HG03575 (cell line): ENCODE measurements around the gene GABBR1.
A peak's percentile ranks its signal among the peaks of the same experiment; 100 is the strongest.

Experiments
- ATAC-seq: cut with Tn5 transposase; IDR thresholded peaks from one replicate; pipeline ENCODE4 v1.9.1; 2021; ENCODE audit not compliant: unreplicated experiment, insufficient number of reproducible peaks, low FRiP score; ENCODE audit errors: extremely low read depth

GABBR1 gene

DNA sequence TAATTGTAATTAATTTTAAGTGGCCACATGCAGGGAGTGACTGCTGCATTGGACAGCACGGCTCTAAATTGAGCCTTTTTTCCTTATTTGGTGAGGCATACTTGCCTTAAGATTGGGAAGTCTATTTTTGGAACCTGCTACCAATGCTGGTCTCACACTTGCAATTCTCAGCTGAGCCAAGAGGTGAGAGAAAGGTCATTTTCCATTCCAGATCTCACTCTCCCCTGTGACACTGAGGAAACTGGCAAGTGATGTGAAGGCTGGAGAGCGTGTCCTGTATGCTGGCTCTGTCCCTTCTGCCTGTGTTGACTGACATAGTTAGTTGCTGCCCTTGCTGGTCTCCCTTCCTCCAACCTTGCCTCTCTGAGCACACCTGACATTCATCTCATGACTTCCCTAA is 23.2 kb upstream of the GABBR1 start:
- no peak for ATAC-seq

DNA sequence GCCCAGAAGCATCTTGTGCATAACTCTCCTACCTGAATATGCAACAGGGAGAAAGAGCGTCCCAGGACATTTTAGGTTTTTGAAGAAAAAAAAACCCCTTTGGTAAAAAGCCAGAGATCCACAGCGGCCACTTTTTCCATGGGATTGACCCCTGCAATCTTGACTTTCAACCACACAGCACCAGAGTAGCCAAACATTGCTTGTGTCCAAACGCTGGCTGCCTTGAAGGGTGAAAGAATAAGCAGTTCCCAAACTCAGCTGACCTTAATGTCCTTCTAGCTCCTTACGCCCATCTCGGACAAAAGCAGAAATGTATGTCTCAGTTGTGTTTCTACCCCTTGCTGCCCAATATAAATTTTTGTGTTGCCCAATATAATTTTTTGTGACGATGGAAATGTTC is 22.7 kb upstream of the GABBR1 start:
- ATAC-seq: no peak

DNA sequence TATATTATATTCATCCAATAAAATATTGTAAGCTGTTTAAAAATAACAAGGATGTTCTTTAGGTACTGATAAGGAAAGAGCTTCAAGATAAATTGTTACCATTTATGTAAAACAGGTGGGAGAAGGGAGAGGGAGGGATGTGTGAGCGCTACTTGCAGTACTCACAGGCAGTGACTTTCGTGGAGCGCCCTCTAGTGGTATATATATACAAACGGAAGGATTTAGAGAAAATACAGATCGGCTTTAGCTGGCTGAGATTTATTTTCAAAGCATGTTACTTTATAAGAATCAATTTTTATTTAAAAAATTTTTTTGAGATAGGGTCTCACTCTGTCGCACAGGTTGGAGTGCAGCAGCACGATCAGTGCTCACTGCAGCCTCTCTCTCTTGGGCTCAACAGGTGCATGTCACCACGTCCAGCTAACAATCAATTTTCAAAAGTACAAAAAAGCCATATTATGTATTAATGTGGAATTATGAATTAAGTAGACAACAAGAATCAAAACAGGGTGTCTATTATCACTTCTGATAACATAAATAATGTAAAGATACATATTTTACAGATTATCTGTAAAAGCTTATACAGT is 20.6 kb upstream of the GABBR1 start:
- no peak for ATAC-seq

DNA sequence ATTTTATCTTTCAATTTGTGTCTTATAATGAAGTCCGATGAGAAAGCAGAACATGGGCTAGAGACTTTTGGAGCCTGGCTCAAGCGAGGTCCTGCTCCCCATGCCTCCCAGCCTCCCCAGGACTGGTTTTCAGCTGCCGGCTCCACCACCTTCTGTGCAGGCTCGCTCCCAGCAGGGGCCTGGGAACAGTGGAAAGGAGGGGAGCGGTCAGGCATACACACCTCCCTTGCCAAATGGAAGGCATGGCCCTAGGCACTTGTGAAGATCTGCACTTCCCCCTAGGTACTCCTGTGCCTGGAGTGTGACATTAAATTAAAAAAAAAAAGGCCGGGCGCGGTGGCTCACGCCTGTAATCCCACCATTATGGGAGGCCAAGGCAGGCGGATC is 19.2 kb upstream of the GABBR1 start:
- ATAC-seq: no peak

DNA sequence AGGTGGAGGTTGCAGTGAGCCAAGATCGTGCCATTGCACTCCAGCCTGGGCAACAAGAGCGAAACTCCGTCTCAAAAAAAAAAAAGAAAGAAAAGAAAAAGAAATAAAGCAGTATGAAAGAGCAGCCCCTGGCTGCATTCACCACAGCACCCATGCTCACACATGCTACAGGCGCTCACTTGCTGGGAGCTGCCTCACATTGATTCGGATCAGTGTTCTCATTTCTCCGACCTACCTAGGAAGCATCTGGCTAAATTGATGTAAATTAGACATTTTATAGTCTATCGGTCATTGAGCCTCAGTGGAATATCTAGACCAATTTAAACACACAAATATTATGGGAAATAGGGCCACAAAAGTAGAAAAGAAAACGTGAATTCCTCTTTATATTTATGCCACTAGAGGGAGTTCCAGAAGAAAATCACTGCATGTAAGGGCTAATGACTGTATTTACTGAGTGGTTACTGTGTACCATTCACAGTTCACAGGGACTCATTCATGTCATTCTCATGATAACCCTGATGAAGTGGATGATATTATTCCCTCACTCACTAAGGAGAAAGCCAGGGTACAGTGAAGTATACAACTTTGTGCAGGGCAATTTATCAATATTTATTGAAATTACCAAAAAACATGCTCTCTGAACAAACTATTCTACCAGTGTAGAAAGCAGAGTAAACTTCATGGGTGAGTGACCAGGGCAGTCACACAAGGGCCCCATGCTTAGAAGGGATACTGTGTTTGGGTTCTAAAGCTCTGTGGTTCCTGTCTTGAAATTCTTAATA is 18.6 kb upstream of the GABBR1 start:
- no peak for ATAC-seq

DNA sequence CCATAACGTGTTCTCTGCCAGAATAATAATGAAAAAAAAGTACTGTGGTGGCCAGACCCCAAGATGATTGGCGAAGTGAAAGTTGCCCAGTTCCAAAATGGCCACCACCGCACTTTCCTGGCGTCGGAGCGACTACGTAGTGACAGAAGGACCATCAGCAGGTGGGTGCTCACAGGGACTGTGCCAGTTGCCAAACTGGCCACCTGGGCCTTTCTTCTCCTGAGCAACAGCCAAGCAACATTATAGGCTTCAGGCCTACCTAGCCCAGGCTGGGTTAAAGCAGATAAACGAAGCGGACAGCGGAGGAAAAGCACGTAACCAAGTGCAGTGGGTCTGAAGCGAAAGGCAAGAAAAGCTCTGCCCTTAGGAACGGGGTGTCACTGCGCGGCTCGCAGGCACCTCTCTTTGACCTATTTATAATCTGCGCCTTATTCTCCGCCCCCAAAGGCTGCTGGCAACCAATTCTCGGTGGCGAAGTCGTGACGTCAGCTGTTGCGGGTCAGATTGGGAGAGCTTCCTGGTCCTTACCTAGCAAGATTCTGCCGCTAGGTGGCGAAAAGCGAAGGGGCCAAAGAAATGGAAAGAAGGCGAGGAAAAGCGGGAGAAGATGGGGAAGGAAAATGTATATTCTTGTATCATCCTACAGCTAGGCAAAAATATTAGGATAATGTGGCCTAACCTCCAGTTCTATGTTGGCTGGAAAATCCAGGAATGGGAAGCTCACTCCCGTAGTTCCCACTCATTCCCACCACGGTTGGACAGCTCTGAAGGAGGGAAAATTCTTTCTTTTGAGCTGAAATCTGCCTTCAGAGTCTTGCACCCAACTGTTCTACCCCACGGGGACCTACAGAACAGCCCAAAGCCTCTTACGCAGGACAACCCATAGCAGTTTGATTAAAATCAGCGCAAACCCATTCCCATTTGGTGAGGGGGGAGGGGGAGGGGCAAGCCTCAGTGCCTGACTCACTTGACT is 17.0 kb upstream of the GABBR1 start:
- peak; percentile 76 for ATAC-seq

DNA sequence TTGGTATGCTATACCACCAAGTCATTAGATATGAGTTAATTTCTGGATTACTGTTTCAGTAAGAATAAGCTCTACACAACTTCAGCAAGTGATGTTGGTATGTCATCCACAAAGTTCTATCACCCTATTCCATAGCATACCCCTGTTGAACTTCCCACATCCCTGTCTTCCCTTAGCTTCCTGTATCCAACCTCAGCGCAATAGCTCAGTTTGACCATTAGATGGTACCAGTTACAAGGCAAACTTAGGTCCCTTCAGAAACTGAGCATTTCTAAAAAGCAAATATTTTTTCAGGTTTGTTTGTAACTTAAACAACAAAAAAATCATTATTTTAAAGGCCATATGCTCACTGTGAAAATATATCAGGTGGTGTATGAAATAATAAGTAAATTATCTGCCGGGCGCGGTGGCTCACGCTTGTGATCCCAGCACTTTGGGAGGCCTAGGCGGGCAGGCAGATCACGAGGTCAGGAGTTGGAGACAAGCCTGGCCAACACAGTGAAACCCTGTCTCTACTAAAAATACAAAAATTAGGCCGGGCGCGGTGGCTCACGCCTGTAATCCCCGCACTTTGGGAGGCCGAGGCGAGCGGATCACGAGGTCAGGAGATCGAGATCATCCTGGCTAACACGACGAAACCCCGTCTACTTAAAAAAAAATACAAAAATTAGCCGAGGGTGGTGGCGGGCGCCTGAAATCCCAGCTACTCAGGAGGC is 15.1 kb upstream of the GABBR1 start:
- ATAC-seq: no peak

DNA sequence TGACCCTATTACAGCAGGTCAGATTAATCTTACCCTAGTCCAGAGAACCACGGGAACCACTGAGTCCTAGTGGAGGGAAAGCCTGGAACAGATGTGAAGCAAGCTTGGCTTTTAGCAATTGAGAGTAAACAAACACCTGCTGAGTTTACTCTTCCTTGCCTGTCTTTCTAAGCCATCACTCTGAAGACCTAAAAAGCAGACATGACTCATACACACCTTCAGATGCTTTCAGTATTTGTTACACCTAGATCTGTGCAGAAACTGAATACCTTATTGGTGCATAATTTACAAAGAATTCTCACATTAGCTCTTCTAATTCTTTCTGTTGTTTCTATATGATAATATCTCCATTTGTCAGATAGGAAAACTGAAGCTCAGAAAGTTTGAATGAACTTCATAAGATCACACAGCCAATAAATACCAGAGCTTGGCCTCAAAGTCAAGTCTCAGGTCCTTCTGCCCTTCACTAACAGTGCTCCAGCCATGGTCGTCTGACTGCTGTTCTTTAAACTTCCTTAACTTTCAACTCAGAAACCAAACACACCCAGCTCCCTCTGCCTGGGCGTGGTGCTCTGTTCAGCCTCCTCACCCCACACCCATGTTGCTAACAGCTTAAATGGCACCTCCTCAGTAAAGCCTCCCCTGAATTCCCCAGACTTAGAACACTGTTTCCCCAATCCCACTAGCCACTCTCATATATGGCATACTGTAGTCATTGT is 8.6 kb upstream of the GABBR1 start:
- no peak for ATAC-seq

DNA sequence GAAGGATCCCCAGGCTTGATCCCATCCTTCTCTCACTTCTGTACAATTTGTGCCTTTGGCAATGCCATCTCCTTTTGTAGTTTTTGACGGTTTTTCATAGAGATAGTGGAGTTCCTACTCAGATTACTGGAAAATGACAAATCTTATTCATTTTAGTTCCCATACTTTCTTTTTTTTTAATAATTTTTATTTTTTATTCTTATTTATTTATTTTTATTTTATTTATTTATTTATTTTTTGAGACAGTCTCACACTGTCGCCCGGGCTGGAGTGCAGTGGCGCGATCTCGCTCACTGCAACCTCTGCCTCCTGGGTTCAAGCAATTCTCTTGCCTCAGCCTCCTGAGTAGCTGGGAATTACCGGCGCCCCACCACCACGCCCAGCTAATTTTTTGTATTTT is 4.3 kb upstream of the GABBR1 start:
- ATAC-seq: no peak

DNA sequence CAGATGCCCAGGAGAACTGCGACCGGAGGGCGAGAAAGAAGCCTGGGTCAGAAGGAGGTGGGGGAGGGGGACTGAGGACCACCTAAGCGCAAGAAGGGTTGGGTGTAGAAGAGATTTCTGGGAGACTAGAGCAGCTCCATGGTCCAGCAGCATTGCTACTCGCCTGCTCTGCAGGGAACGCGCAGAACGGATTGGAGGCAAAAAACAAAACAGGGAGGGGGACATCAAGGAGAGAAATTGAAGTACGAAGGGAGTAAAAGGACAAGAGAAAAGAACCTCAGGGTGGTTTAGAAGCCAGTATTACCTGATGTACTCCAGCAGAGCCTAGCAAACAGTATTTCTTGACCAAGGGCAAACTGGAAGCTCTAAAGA is 537 bp upstream of the GABBR1 start:
- ATAC-seq: no peak

DNA sequence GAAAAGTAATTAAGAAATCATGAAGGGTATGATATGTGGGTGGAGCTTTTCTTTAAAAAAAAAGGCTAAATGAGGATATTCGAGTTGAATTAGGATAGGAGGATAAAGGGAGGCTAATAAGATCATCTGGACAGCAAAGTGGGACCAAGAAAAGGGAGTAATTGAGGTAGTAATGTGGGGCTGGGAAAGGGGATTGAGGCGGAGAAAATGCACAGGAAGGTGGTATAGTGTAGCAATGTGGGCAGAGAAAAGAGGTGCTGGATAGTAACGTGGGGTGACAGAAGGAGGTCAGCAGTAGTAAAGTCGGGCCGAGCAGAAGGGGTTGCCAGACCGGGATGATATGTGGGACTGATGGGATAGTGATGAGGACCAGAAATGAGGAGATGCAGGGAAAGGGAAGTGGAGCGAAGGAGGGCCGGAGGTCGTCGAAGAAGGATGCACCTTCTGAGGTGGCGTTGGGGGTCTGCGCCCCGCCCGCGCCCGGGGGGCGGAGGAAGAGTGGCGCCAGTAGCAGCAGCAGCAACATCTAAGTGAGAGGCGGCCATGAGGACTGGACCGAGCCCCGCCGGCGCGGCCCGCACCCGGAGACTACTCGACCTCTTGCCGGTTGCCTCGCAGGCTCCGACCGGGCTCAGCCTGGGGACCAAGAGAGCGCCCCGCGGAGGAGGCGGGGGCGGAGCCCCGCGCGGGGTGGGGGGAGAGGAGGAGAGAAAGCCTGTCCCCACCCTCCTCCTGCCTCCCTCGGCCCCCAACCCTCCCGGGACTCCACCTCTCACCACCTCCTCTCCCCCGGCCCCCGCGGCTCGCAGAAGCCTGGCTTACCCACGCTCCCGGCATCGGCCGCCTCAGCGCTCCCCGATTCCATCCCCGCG is 887 bp downstream of the GABBR1 start:
- ATAC-seq: no peak

DNA sequence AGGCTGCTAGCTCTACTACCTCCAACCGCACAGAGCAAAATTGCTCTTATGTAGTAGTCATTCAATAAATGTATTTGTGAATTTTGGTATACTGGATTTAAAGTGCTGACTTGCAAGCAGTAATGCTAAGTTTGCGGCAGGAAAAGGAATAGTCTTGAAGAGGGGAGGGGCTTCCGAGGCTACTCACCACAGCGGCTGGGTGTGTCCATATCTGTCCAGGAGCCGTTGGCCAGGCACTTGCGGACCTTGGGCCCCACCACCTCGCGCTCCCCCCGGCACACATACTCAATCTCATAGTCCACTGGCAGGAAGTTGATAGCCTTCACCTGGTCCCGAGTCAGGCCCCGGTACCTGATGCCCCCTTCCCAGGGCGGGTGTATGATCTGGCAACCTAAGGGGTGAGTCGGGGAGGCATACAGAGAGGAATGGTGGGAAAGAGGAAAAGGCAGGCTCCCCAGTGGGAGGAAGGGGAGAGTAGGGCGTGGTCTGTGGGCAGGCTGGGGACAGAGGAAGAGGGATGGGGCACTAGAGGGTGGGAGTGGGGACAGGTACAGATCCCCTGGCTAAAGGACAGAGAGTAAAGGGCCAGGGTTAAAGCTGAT is 1.7 kb downstream of the GABBR1 start:
- ATAC-seq: no peak

DNA sequence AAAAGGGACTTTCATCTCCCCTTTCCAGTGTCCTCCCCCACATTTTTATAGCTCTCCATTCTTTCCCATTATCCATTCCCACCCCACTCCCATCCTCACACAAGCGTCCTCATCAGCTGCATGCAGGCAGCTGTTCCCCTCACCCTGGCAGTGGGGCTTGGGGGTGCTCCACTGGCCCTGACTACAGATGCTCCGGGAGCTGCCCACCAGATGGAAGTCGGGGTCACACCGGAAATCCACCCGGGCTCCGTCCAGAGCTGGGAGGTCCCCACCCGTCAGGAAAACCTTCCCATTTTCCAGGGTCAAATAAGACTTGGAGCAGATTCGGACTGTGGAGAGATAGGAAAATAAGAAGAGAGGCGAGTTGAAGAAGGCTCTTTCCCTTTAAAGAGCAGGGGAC is 2.7 kb downstream of the GABBR1 start:
- ATAC-seq: no peak

DNA sequence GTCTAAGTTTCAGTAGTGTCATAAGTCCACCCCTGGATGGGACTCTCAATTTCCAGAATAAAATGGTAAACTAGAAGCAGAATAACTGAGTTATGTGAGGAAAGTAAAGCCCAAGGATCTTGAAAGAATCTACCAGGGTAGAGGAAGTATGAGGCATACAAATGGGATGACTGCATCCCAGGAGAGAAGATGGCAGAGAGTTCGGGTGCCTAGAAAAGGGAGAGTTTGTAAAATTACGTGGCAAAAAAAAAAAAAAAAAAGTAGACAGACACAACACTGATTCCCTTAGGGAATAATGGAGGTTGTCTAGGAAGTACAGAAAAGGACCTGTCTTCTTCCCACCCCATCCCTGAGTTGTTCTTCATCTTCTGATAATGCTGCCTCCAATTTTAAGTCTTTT is 3.4 kb downstream of the GABBR1 start:
- ATAC-seq: no peak

DNA sequence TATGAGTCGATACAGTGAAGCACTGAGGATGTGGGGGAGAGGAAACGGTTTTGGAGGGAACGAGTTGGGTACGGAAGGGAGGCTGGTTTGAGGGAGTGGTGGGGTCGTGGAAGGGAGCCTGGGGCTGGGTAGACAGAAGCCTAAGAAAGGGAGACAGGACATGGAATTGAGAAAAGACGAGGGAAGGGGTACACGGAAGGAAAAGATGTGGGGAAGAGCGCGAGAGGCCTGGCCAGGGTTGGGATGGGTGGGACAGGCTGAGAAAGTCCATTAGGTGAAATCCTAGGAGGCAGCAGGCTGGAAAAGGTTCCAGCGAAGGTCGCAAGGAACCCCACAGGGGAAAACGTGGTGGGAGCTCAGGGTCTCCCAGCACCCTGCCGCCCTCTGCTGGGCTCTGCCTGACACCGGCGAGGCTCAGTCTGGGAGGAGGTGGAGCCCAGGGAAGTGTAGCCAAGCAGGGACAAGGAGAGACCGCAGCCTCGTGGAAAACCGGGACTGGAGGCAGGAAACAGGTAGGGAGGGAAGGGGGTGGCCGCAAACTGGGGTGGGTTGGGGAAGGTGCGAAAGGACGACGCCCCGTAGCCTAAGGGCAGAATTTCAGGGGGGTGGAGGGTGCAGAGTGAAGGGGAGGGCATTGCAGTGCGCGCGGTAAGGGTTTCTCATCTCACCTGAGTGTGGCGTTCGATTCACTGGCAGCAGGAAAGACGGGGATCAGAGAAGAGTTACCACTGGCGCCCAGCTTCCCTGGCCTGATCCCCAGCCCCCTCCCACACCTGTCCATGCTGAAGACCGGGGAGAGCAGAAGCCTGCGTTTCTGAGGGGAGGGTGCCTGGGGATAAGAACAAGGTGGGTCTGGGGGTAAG is 4.3 kb downstream of the GABBR1 start:
- no peak for ATAC-seq

DNA sequence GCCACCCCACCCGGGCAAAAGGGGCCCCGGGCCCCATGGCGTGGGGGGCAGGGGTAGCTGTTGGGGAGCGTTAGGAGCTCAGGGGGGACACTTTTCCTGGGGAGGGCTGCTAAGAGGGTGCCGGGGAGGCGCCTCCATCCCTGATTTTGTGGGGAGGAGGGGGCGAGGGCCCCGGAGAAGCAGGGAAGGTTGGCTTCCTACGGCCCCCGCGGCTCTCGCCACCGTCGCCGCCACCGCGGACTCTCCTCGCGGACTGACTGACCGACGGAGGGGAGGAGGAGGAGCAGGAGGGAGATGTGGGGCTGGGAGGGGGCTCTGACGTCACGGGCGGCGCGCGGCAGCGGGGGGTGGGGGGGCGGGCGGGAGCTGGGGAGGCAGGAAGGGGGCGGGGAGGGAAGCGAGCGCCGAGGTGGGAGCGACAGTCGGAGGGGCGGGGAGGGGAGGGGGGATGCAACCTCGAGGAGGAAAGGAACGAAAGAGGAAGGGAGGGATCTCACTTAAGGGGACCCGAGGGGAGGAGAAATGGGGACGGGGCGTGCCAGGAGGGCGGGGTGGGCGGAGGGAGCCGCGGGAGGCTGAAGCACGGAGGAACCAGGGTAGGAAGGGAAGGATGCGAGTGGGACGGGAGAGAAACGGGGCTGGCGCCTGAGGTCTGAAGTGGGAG is 5.1 kb downstream of the GABBR1 start:
- ATAC-seq: no peak
